ENCODE results near the gene OPA1.

OPA1 gene

GRCh38 chr3:193711166-193711485 is 118.1 kb downstream of the OPA1 start:
- no peak for DNase-seq (ENCODE audit: low read depth)

- DNase-seq (ENCODE audit: low read depth), result no peak
These were observed 118.5 kb downstream of the OPA1 start for GRCh38 chr3:193711523-193711963.

GRCh38 chr3:193711964-193712598 is 119.1 kb downstream of the OPA1 start:
- no peak for DNase-seq (ENCODE audit: low read depth)

GRCh38 chr3:193712938-193713337 is 119.9 kb downstream of the OPA1 start:
- DNase-seq (ENCODE audit: low read depth), result no peak

- no peak for DNase-seq (ENCODE audit: low read depth)
These were observed 121.6 kb downstream of the OPA1 start for GRCh38 chr3:193714523-193715137.

DNA sequence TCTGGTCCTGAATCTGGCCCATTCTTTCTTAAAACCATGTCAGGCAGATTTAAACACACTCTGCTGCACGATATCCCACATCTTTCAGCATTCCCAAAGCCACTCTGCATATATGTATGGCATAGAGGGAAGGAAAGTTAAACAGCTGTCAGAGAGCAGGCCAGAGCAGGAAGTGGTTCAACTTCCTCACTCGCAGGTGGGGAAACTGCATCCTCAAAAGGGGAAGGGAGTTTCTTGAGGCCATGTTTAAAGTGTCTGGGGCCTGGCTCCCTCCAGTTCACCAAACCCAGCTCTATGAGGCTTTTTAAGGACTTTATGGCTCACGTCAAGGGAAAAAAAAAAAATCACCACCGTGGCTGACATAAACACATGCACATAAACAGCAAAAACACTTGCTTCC is 123.1 kb downstream of the OPA1 start:
- no peak for DNase-seq (ENCODE audit: low read depth)

DNA sequence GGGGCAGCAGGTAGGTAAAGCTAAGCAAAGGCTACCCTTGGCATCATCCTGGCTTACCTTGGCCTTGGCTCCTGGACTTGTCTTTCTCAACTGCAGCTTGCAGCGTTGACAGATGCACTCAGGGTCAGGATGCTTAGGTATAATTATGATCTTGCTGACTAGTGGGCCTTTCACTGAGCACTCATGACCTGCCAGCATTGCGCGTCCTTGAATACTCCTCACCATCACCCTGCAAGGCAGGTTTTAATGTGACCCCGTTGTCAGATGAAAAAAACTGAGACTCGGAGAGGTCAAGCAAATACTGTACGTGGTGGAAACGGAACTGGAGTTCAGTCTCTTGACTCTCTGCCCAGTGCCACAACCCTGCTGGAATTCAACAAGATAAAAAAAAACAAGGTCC is 126.7 kb downstream of the OPA1 start:
- DNase-seq (ENCODE audit: low read depth), result no peak

- DNase-seq (ENCODE audit: low read depth), result no peak
These were observed 127.2 kb downstream of the OPA1 start for GRCh38 chr3:193720169-193720568.

DNA sequence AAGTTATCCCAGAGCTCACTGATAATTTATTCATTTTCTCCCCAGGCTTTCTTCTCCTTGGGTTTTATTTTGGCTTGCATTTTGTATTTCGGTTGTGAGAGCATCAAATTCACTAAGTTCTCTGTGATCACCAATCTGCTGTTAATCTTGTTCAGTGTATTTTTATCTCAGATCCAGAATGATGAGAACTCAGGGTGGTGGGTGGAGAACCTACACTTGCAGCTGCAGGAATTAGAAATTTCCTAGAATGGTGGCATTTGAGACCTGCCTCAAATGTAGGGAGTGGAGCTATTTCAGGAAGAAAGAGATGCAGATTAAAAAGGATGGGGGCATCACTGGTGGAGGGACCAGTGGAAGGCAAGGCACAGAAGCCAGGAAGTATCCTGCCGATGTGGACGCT is 129.6 kb downstream of the OPA1 start:
- no peak for DNase-seq (ENCODE audit: low read depth)

DNA sequence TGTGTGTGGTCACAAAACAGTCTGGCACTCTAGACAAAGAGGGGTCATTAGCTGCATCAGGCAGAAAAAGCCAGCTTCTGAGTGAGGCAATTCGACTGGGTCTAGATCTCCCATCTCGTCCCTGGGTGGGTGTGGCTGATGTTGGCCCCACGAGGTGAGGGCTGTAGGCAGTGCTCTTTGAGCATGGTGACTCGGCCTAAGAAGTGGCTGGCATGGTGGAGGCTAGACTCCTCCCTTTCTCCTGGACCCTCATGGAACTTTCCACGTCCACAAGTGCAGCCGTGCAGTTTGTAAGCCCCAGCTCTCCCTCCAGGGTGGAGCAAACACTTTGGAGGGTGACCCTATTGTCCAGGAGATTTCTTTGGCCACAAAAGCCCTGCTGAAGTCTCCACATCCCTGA is 134.1 kb downstream of the OPA1 start:
- DNase-seq (ENCODE audit: low read depth), result no peak

DNA sequence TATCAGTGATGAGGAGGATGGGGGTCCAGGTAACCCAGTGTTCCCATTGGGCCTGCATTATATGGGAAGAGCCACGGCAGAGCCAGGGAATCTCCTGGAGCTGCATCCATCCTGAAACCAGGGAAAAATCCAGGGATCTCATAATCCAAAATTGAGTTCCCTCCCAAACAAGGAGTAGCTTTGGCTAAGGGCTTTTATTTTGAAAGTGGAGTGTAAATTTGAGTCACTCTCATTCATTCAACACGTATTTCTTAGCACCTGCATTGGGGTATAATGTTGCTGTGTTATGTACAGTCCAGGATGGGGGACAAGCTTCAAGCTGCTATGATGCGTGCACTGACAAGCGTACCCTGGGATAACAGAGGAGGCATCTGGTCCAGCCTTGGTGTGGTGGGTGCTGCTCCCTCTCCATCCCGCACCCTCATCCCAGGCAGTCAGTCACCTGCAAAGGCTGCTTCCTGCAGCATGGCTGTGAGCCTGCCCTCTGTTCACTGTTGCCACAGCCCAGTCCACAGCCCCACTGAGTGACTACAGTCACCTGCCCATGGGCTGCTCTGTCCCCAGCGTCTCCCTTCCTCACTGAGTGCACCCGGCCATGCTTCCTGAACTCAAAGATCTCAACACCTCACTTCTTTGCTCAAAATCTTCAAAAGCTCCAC is 135.6 kb downstream of the OPA1 start:
- no peak for DNase-seq (ENCODE audit: low read depth)

GRCh38 chr3:193729088-193729465 is 136.1 kb downstream of the OPA1 start:
- DNase-seq (ENCODE audit: low read depth), result no peak

DNA sequence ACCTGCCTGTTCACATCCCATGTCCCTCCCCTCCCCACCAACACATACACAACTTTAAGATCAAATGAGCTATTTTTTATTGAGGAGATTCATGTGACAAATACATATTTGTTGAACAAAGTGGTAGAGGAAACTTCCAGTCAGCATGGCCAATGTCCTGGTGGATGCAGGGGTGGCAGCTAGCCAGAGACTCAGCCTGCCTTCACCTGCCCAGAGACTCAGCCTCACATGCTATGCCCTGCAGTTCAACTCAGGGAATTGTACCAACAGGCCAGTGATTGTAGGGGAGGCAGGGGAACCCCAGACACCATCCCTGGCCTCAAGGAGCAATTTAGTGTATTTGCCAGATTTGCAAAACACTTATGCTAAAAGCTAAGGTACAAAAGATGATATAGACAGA is 136.6 kb downstream of the OPA1 start:
- no peak for DNase-seq (ENCODE audit: low read depth)

GRCh38 chr3:193730511-193730910 is 137.5 kb downstream of the OPA1 start:
- DNase-seq (ENCODE audit: low read depth), result no peak

DNA sequence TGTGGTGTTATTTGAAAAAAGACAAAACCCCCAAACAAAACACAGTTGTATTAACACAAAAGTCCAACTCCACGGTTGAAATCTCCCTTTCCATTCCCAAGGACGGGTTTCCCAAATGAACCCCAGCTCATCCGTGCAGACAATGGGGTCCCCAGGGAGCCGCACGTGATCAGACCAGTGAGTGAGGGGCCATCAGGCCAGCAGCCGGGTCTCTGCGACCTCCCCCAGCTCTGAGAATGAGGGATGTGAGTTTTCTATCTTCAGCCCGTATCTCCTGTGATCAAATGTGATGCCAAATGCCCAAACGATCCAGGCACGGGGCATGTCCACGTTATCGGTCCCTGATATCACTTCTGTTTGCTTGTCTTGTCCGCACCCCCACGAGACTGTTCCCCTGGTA is 138.0 kb downstream of the OPA1 start:
- no peak for DNase-seq (ENCODE audit: low read depth)

DNA sequence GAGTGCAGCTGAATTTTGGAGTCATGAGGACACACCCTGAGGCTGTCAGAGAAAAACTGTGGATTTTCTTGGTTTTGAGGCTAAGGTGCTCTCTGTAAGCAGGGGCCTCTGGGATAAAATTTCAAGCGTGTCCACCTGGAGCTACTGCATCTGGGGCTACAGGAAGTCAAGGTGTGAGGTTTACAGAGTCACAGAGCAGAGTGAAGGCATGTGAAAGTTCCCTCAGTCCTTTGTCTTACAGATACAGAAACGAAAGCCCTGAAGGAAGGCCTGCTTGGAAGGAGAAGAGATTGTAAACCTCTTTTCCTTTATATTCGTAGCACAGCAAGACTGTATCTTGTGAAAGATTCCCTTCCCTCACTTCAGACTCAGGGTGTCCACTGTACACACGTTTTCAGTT is 138.6 kb downstream of the OPA1 start:
- DNase-seq (ENCODE audit: low read depth), result no peak

DNA sequence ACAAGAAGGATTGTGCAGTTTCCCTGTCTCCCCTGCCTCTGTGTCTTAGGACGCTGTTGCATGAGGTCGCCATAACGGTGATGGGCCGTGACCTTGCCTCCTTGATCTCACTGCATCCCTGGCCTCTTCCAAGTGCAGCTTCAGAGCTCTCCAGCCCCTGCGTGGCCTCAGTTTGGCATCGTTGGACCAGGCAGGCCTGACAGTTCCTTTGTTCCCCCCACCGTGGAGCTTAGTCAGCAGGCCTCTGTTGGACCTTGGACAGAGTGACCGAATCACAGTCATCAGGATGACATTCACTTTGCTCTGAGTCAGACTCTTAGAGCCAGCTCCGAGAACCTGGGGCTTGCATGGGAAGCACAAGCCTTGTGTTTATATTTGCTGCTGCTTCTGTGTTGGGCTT is 139.4 kb downstream of the OPA1 start:
- peak; percentile 75 for DNase-seq (ENCODE audit: low read depth)

- DNase-seq (ENCODE audit: low read depth), result no peak
These were observed 139.8 kb downstream of the OPA1 start for GRCh38 chr3:193732827-193733226.

GRCh38 chr3:193734737-193735366 is 141.8 kb downstream of the OPA1 start:
- DNase-seq (ENCODE audit: low read depth), result no peak

- DNase-seq (ENCODE audit: low read depth), result no peak
These were observed 142.8 kb downstream of the OPA1 start for GRCh38 chr3:193735850-193736249.

DNA sequence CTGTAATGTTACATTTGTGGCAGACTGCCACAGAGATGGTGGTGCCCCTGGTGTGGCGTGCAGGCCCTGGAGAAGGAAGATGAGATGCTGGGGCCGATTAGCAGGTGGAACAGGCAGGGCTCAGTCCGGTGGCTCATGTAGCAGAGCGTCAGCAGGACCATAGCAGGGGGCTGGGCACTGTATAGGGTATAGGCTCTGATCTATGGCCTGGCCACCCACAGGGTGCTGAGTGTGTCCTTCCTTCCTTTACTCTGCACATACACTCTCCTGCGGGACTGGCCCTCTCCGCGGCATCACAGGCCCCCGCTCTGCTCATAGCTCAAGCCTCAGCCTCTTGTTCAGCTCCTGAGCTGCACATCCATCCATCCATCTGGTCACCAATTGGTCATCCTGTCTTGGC is 143.6 kb downstream of the OPA1 start:
- no peak for DNase-seq (ENCODE audit: low read depth)

DNA sequence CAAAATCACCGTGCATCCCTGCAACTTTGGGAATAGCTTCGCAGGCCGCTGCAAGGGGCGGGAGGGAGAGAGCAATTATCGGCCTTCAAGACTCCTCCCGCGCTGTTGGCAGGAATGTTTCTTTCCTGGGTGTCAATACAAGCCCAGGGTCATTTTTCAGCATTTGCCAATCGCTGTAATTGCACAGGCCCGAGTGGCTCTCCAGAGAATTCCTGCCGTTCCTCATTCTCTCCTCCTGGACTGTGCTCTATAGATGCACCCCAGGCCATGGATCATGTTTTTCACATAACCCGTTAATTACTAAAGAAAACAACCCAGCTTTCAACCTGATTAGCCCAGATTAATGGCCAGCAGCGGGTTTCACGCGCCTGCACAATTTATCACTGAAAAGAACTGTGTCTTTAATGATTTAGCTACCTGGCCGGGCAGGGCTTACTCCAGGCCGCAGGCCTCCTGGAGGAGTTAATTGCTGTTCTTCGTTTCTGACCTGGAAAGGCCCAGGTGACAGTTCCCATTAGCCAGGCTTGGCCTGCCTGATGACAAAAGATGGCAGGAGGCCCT is 144.3 kb downstream of the OPA1 start:
- no peak for DNase-seq (ENCODE audit: low read depth)

DNA sequence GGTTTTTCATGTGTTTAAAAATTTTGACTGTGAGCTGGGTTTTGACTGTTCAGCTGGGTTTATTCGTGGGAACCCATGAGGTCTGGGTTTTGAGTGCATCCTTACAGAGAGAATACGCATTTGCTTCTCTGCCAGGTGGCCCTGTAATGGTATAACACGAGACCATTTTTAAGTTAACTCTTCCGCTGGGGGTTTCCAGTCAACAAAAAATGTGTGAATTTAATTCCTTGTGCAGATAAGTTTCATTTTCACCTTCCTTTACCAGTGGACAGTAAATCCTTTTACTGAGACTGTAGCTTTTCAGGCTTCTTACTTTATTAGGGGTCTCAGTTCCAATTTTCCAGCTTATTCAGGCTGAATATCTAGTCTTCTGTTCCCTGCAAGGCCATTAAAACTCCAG is 149.6 kb downstream of the OPA1 start:
- DNase-seq (ENCODE audit: low read depth), result no peak

Measured in iris pigment epithelial cell (primary cell).